Activated T-helper 17 cell treated with anti-CD3 and anti-CD28 coated beads, Interleukin-2, amount 50 U/mL, for 72 hours (primary cell): ENCODE data around the gene PRKD1. TPM values are rescaled to one million over a fixed set of nuclear protein-coding genes. Genes with fewer than 3 reads are reported as not detected.

Source experiments
- ATAC-seq: fragments of 150-1000 bp; cut with Tn5 transposase; replicated peaks from 2 replicates; pipeline ENCODE4 v1.10.0; 2021; ENCODE audit warnings: mild to moderate bottlenecking, moderate library complexity
- H3K27ac Mint-ChIP-seq: one replicate; pipeline ENCODE4 v1.8.0; 2022; ENCODE audit warnings: mixed read lengths
- H3K27me3 Mint-ChIP-seq: one replicate; pipeline ENCODE4 v1.8.0; 2022; ENCODE audit warnings: mixed read lengths
- H3K36me3 Mint-ChIP-seq: one replicate; pipeline ENCODE4 v1.8.0; 2022; ENCODE audit warnings: low read depth, mild to moderate bottlenecking, mixed read lengths
- H3K4me1 Mint-ChIP-seq: one replicate; pipeline ENCODE4 v1.8.0; 2022; ENCODE audit warnings: mixed read lengths
- H3K4me3 Mint-ChIP-seq: one replicate; pipeline ENCODE4 v1.8.0; 2022; ENCODE audit warnings: mild to moderate bottlenecking, mixed read lengths
- H3K9me3 Mint-ChIP-seq: one replicate; pipeline ENCODE4 v1.8.0; 2022; ENCODE audit warnings: mixed read lengths
- total RNA-seq, 2 donors: library from RNA; stranded (reverse); gene quantifications; one replicate each; pipeline ENCODE4 v1.2.3, GENCODE V29; 2022

The PRKD1 gene
- total RNA-seq, 2 donors from 2014 or later: not detected

DNA sequence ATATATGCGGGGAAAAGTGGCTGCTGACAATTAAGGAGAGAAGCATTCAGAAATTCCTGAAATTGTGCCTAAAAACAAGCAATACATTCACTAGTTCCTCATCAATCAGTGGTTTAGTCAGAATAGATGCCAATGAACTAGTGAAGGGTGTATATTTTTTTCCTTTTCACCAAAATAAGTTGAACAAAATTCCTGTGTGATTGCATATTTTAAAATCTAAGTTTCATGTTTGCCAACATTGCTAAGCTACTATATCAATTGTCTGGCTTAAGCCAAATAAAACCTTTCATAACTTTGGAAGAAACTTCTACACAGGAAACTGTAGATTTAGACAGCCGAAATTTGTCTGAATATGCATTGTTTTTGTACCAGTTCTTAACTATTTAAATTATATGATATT, 8.7 kb downstream of the PRKD1 start:
- Mint-ChIP-seq H3K4me3 (no peak overlapping the region), H3K27ac (no peak overlapping the region), H3K27me3 (no peaks in the 10 kb centered on the region), H3K9me3 (peaks cover 4% of the 10 kb centered on the region), H3K4me1 (no peaks in the 10 kb centered on the region), H3K36me3 (no peaks in the 10 kb centered on the region)
- no peak for ATAC-seq

GRCh38 chr14:29913566-29913965, 14.1 kb downstream of the PRKD1 start:
- Mint-ChIP-seq H3K36me3 (no peaks in the 10 kb centered on the region), H3K27me3 (no peaks in the 10 kb centered on the region), H3K27ac (no peak overlapping the region), H3K4me1 (no peaks in the 10 kb centered on the region), H3K9me3 (no peaks in the 10 kb centered on the region), H3K4me3 (no peak overlapping the region)
- no peak for ATAC-seq

- Mint-ChIP-seq H3K27ac (no peak overlapping the region), H3K27me3 (no peaks in the 10 kb centered on the region), H3K36me3 (no peaks in the 10 kb centered on the region), H3K4me1 (no peaks in the 10 kb centered on the region), H3K4me3 (no peak overlapping the region), H3K9me3 (peaks cover 5% of the 10 kb centered on the region)
- no peak for ATAC-seq
Observed at GRCh38 chr14:29911810-29912209, 15.8 kb downstream of the PRKD1 start.

GRCh38 chr14:29908652-29909577, 18.7 kb downstream of the PRKD1 start:
- Mint-ChIP-seq H3K9me3 (peaks cover 5% of the 10 kb centered on the region), H3K36me3 (no peaks in the 10 kb centered on the region), H3K4me3 (no peak overlapping the region), H3K27ac (no peak overlapping the region), H3K27me3 (no peaks in the 10 kb centered on the region), H3K4me1 (no peaks in the 10 kb centered on the region)
- ATAC-seq: no peak

GRCh38 chr14:29906256-29906870, 21.3 kb downstream of the PRKD1 start:
- Mint-ChIP-seq H3K4me1 (no peaks in the 10 kb centered on the region), H3K27ac (no peak overlapping the region), H3K36me3 (no peaks in the 10 kb centered on the region), H3K9me3 (peaks cover 5% of the 10 kb centered on the region), H3K27me3 (no peaks in the 10 kb centered on the region), H3K4me3 (no peak overlapping the region)
- no peak for ATAC-seq

DNA sequence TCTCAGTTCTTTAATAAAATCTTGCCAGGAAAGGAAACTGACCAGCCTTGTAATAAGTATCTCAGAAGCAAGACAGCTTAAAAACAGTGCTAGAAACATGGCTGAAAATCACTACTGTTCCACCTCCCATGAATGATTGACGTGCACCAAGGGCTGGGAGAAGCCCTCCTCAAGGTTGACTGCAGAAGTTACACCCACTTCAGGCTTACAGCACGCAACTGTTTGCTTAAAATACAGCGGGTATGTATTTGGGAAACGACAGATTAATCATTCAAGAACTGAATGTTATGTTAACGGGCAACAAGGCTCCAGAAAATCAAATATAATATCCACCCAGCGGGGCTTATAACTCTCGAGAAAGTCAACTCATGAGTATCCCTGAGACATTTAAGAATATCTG, 22.1 kb downstream of the PRKD1 start:
- Mint-ChIP-seq H3K36me3 (no peaks in the 10 kb centered on the region), H3K27ac (no peak overlapping the region)

DNA sequence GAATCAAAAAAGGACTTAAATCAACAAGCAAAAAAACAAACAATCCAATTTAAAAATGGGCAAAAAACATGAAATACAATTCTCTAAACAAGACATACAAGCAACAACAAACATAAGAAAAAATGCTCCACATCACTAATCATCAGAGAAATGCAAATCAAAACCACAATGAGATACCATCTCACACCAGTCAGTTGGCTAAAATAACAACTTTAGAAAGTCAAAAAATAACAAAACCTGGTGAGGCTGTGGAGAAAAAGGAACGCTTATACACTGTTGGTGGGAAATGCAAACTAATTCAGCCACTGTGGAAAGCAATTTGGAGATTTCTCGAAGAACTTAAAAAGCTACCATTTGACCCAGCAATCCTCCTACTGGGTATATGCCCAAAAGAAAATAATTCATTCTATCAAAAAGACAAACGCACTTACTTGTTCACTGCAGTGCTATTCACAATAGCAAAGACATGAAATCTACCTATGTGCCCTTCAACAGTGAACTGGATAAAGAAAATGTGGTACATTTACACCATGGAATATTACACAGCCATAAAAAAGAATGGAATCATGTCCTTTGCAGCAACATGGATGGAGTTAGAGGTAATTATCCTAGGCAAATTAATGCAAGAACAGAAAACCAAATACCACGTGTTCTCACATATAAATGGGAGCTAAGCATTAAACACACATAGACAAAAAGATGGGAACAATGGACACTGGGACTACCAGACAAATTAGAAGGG, 26.9 kb downstream of the PRKD1 start:
- no peak overlapping the region for H3K27ac Mint-ChIP-seq
- no peak overlapping the region for H3K4me3 Mint-ChIP-seq
- H3K4me1 Mint-ChIP-seq: no peaks in the 10 kb centered on the region
- H3K9me3 Mint-ChIP-seq: peaks cover under 1% of the 10 kb centered on the region
- no peaks in the 10 kb centered on the region for H3K36me3 Mint-ChIP-seq
- ATAC-seq: no peak
- no peaks in the 10 kb centered on the region for H3K27me3 Mint-ChIP-seq

More for the DNA sequence above, 22.1 kb downstream of the PRKD1 start:
- no peak for ATAC-seq
- Mint-ChIP-seq H3K4me1 (no peaks in the 10 kb centered on the region), H3K4me3 (no peak overlapping the region), H3K27me3 (no peaks in the 10 kb centered on the region), H3K9me3 (peaks cover 5% of the 10 kb centered on the region)

- H3K27me3 Mint-ChIP-seq: no peaks in the 10 kb centered on the region
- ATAC-seq: no peak
- H3K27ac Mint-ChIP-seq: no peak overlapping the region
Observed at GRCh38 chr14:29898470-29898869, 29.2 kb downstream of the PRKD1 start.

GRCh38 chr14:29897181-29897580, 30.5 kb downstream of the PRKD1 start:
- no peak overlapping the region for H3K27ac Mint-ChIP-seq
- no peak overlapping the region for H3K4me3 Mint-ChIP-seq
- H3K36me3 Mint-ChIP-seq: no peaks in the 10 kb centered on the region
- H3K27me3 Mint-ChIP-seq: no peaks in the 10 kb centered on the region
- ATAC-seq: no peak
- H3K4me1 Mint-ChIP-seq: no peaks in the 10 kb centered on the region
- H3K9me3 Mint-ChIP-seq: peaks cover 13% of the 10 kb centered on the region

More at GRCh38 chr14:29898470-29898869, 29.2 kb downstream of the PRKD1 start:
- no peak overlapping the region for H3K4me3 Mint-ChIP-seq
- H3K9me3 Mint-ChIP-seq: peaks cover 13% of the 10 kb centered on the region
- H3K36me3 Mint-ChIP-seq: no peaks in the 10 kb centered on the region
- H3K4me1 Mint-ChIP-seq: no peaks in the 10 kb centered on the region

- Mint-ChIP-seq H3K27ac (no peak overlapping the region), H3K4me1 (no peaks in the 10 kb centered on the region), H3K36me3 (no peaks in the 10 kb centered on the region), H3K4me3 (no peak overlapping the region), H3K27me3 (no peaks in the 10 kb centered on the region), H3K9me3 (peaks cover 13% of the 10 kb centered on the region)
- no peak for ATAC-seq
Observed at GRCh38 chr14:29896354-29896821, 31.3 kb downstream of the PRKD1 start.

GRCh38 chr14:29895591-29896083, 32.0 kb downstream of the PRKD1 start:
- H3K27me3 Mint-ChIP-seq: no peaks in the 10 kb centered on the region
- H3K27ac Mint-ChIP-seq: no peak overlapping the region
- no peaks in the 10 kb centered on the region for H3K36me3 Mint-ChIP-seq
- no peak overlapping the region for H3K4me3 Mint-ChIP-seq
- no peak for ATAC-seq
- peaks cover 13% of the 10 kb centered on the region for H3K9me3 Mint-ChIP-seq
- no peaks in the 10 kb centered on the region for H3K4me1 Mint-ChIP-seq

GRCh38 chr14:29893989-29894388, 33.7 kb downstream of the PRKD1 start:
- ATAC-seq: no peak
- Mint-ChIP-seq H3K4me3 (no peak overlapping the region), H3K4me1 (no peaks in the 10 kb centered on the region), H3K27me3 (no peaks in the 10 kb centered on the region), H3K9me3 (peaks cover 13% of the 10 kb centered on the region), H3K36me3 (no peaks in the 10 kb centered on the region), H3K27ac (no peak overlapping the region)

DNA sequence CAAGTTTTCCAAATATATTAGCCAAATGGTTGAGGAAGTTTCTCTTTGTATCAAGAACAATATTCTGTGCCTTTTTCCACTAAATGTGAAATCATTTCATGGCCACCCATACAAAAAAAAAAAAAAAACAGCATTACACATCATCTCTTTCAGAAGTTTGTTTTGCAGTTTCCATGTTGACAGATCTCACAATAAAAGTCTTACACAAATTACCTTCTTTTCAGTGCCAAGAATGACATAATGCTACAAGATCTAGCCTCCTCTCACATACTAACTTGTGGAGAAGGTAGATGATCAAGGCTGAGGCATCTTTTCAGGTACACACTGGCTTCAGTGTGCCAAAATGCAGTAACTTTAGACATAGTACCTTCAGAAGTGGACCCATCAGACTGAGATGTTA, 35.3 kb downstream of the PRKD1 start:
- no peak overlapping the region for H3K27ac Mint-ChIP-seq

DNA sequence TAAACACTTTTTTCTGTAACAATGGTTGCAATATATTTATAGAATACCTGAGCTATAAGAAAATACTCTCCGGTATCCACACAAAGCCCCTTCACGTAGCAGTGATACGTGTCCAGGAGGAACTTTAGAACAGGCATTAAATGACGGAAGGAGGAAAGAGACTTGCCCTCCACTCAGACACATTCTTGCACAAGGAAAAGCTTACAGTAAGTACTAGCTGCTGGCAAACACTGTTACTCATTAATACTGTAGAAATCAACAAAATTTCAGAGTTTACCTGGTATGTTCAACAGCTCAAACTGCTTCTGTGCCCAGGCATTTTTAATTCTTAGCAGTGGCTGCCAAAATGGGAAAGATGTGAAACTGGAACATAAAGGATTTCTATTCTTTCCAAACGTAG, 41.7 kb downstream of the PRKD1 start:
- H3K27me3 Mint-ChIP-seq: no peaks in the 10 kb centered on the region
- no peaks in the 10 kb centered on the region for H3K4me1 Mint-ChIP-seq
- no peak overlapping the region for H3K4me3 Mint-ChIP-seq
- H3K9me3 Mint-ChIP-seq: peaks cover 12% of the 10 kb centered on the region
- H3K36me3 Mint-ChIP-seq: no peaks in the 10 kb centered on the region
- no peak for ATAC-seq
- no peak overlapping the region for H3K27ac Mint-ChIP-seq

More for the DNA sequence above, 35.3 kb downstream of the PRKD1 start:
- no peaks in the 10 kb centered on the region for H3K4me1 Mint-ChIP-seq
- H3K36me3 Mint-ChIP-seq: no peaks in the 10 kb centered on the region
- no peak for ATAC-seq
- no peak overlapping the region for H3K4me3 Mint-ChIP-seq
- H3K27me3 Mint-ChIP-seq: no peaks in the 10 kb centered on the region
- H3K9me3 Mint-ChIP-seq: peaks cover 13% of the 10 kb centered on the region
